Measurements from ENCODE around the gene CNTNAP2.

DNA sequence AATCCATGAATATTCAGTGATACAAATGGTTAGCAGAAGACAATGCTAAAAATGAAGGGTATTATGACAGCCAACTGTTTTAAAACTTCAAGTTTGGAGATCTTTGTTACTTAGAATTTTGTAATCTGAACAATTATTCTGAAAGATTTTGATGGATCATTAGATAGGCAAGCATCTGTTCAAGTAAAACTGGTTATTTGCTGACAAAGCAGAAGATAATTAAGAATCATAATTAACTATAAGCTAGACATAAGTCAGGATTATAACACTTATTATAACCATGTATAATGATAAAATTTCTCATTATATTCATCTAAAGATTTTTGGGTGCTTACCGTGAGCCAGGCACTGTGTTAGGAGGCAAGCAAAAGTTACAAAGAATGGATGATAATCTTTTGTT, 1145.1 kb downstream of the CNTNAP2 start:
- TF ChIP-seq REST (IDR thresholded peaks at IDR 0.05; ENCODE audit: insufficient read depth in 1 of 2, low read depth in 2 of 2, low read length in 1 of 2): no peak
- TF ChIP-seq, protein P1, sequence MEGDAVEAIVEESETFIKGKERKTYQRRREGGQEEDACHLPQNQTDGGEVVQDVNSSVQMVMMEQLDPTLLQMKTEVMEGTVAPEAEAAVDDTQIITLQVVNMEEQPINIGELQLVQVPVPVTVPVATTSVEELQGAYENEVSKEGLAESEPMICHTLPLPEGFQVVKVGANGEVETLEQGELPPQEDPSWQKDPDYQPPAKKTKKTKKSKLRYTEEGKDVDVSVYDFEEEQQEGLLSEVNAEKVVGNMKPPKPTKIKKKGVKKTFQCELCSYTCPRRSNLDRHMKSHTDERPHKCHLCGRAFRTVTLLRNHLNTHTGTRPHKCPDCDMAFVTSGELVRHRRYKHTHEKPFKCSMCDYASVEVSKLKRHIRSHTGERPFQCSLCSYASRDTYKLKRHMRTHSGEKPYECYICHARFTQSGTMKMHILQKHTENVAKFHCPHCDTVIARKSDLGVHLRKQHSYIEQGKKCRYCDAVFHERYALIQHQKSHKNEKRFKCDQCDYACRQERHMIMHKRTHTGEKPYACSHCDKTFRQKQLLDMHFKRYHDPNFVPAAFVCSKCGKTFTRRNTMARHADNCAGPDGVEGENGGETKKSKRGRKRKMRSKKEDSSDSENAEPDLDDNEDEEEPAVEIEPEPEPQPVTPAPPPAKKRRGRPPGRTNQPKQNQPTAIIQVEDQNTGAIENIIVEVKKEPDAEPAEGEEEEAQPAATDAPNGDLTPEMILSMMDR (IDR thresholded peaks at IDR 0.05): no peak
